Endodermal cell (in vitro differentiated cells): ENCODE measurements around the gene HDGFL2. TPM values are rescaled to one million over a fixed set of nuclear protein-coding genes. Genes with fewer than 3 reads are reported as not detected.

Experiments used
- DNase-seq: peaks from one replicate; pipeline ENCODE4 v3.0.0-alpha.2; 2017
- H3K27ac ChIP-seq: 2 replicates; pipeline ENCODE4 v1.5.1; 2013; ENCODE audit warnings: mild to moderate bottlenecking, low read depth, low read length, moderate library complexity
- H3K27me3 ChIP-seq: 2 replicates; pipeline ENCODE4 v1.6.1; 2013; ENCODE audit warnings: mild to moderate bottlenecking, low read length, moderate library complexity; ENCODE audit not compliant: insufficient read depth, control insufficient read depth, poor library complexity, severe bottlenecking
- H3K36me3 ChIP-seq: 2 replicates; pipeline ENCODE4 v1.7.0; 2013; ENCODE audit warnings: mild to moderate bottlenecking, low read length, moderate library complexity; ENCODE audit not compliant: control insufficient read depth, insufficient read depth
- H3K4me1 ChIP-seq: one replicate; pipeline ENCODE4 v1.7.0; 2013; ENCODE audit warnings: low read length; ENCODE audit not compliant: control insufficient read depth, insufficient read depth
- H3K4me3 ChIP-seq: 2 replicates; pipeline ENCODE4 v1.5.1; 2013; ENCODE audit warnings: mild to moderate bottlenecking, low read length, moderate library complexity
- H3K9ac ChIP-seq: 2 replicates; pipeline ENCODE4 v1.6.1; 2013; ENCODE audit warnings: mild to moderate bottlenecking, low read length, moderate library complexity; ENCODE audit not compliant: poor library complexity, severe bottlenecking; ENCODE audit errors: extremely low read depth
- H3K9me3 ChIP-seq: 2 replicates; pipeline ENCODE4 v1.6.1; 2013; ENCODE audit warnings: mild to moderate bottlenecking, low read length, moderate library complexity; ENCODE audit not compliant: control insufficient read depth
- H3K27ac Mint-ChIP-seq: 2 replicates; pipeline ENCODE4 v1.8.0; 2020; ENCODE audit warnings: mixed read lengths
- H3K27me3 Mint-ChIP-seq: 2 replicates; pipeline ENCODE4 v1.8.0; 2021; ENCODE audit warnings: mild to moderate bottlenecking, mixed read lengths; ENCODE audit not compliant: insufficient read depth
- H3K36me3 Mint-ChIP-seq: 2 replicates; pipeline ENCODE4 v1.8.0; 2020; ENCODE audit warnings: low read depth, mixed read lengths
- H3K4me1 Mint-ChIP-seq: 2 replicates; pipeline ENCODE4 v1.8.0; 2020; ENCODE audit warnings: mixed read lengths
- H3K4me3 Mint-ChIP-seq: 2 replicates; pipeline ENCODE4 v1.8.0; 2020; ENCODE audit warnings: mild to moderate bottlenecking, moderate library complexity, mixed read lengths
- H3K9me3 Mint-ChIP-seq: 2 replicates; pipeline ENCODE4 v1.8.0; 2020; ENCODE audit warnings: mild to moderate bottlenecking, mixed read lengths
- CTCF ChIP-seq: fragments of 200-600 bp; sonication (generic); conservative IDR thresholded peaks from 2 replicates; pipeline ENCODE4 v1.5.0; 2021; ENCODE audit warnings: antibody characterized with exemption, mild to moderate bottlenecking
- WGBS, 2 experiments: methylation state at CpG; one replicate each; pipeline versions ENCODE4 v1.1.5 to v1.1.7; 2013; ENCODE audit warnings: missing lambda C conversion rate in 2 of 2, mixed read lengths in 1 of 2; ENCODE audit not compliant: insufficient coverage in 1 of 2, insufficient read length in 1 of 2; 5-methylcytosine and 5-hydroxymethylcytosine counted together
- total RNA-seq, 2 donors: library from RNA; stranded (reverse); fragmentation: NEBNext Ultra II Directional in 1 of 2; extraction: Animal tissue kit (Norgen Biotek cat#: 25700) in 1 of 2; gene quantifications; 2 replicates in 1 of 2; 3 replicates in 1 of 2; pipeline ENCODE4 v1.2.1, GENCODE V29; 2021

The HDGFL2 gene
- total RNA-seq, 2 donors from 2014 or later, result 117 TPM

- H3K36me3 Mint-ChIP-seq, result peaks cover 37% of the 10 kb centered on the region
- WGBS, 2 experiments, result 96 to 98% methylated on average over 3 to 10 of the region's 10 CpGs
- no peak for TF ChIP-seq CTCF
Measured at GRCh38 chr19:4442819-4443146, 29.3 kb upstream of the HDGFL2 start.

GRCh38 chr19:4443188-4443587 lies 28.9 kb upstream of the HDGFL2 start:
- Mint-ChIP-seq H3K27ac (no peak overlapping the region), H3K9me3 (no peaks in the 10 kb centered on the region), H3K4me1 (no peaks in the 10 kb centered on the region), H3K27me3 (no peaks in the 10 kb centered on the region), H3K4me3 (no peak overlapping the region), H3K36me3 (peaks cover 35% of the 10 kb centered on the region)
- no peaks in the 10 kb centered on the region for H3K27me3 ChIP-seq
- H3K4me1 ChIP-seq, result no peaks in the 10 kb centered on the region
- no peak overlapping the region for H3K9ac ChIP-seq
- DNase-seq, result peak; percentile 47
- no peaks in the 10 kb centered on the region for H3K9me3 ChIP-seq
- TF ChIP-seq CTCF, result no peak
- WGBS, 2 experiments, result 95 to 96% methylated on average over 14 to 15 of the region's 15 CpGs
- no peak overlapping the region for H3K4me3 ChIP-seq
- peaks cover 28% of the 10 kb centered on the region for H3K36me3 ChIP-seq
- H3K27ac ChIP-seq, result no peak overlapping the region

More at GRCh38 chr19:4442819-4443146, 29.3 kb upstream of the HDGFL2 start:
- Histone ChIP-seq H3K9ac (no peak overlapping the region), H3K4me1 (no peaks in the 10 kb centered on the region), H3K36me3 (peaks cover 28% of the 10 kb centered on the region), H3K4me3 (no peak overlapping the region), H3K27ac (peak overlapping the region; percentile 49), H3K27me3 (no peaks in the 10 kb centered on the region), H3K9me3 (no peaks in the 10 kb centered on the region)
- Mint-ChIP-seq H3K27me3 (no peaks in the 10 kb centered on the region), H3K27ac (no peak overlapping the region), H3K4me3 (no peak overlapping the region), H3K9me3 (no peaks in the 10 kb centered on the region), H3K4me1 (no peaks in the 10 kb centered on the region)
- DNase-seq, result no peak

GRCh38 chr19:4443966-4444764 lies 27.9 kb upstream of the HDGFL2 start:
- Histone ChIP-seq H3K27ac (peak overlapping the region; percentile 8), H3K9ac (no peak overlapping the region), H3K27me3 (no peaks in the 10 kb centered on the region), H3K4me3 (no peak overlapping the region), H3K9me3 (no peaks in the 10 kb centered on the region), H3K4me1 (no peaks in the 10 kb centered on the region), H3K36me3 (peaks cover 31% of the 10 kb centered on the region)
- TF ChIP-seq CTCF, result no peak
- no peak overlapping the region for H3K27ac Mint-ChIP-seq
- no peaks in the 10 kb centered on the region for H3K9me3 Mint-ChIP-seq
- peaks cover 37% of the 10 kb centered on the region for H3K36me3 Mint-ChIP-seq
- DNase-seq, result peak; percentile 64
- 86 to 92% methylated on average over 17 to 20 of the region's 20 CpGs for WGBS, 2 experiments
- no peak overlapping the region for H3K4me3 Mint-ChIP-seq
- H3K4me1 Mint-ChIP-seq, result no peaks in the 10 kb centered on the region
- H3K27me3 Mint-ChIP-seq, result no peaks in the 10 kb centered on the region
